Measurements from ENCODE around the gene RPTOR.
"Not testable (repeated sequence)": the region's sequence is repeated elsewhere in the genome, so short reads cannot be mapped to it uniquely, and the experiment has no call there.

RPTOR gene

DNA sequence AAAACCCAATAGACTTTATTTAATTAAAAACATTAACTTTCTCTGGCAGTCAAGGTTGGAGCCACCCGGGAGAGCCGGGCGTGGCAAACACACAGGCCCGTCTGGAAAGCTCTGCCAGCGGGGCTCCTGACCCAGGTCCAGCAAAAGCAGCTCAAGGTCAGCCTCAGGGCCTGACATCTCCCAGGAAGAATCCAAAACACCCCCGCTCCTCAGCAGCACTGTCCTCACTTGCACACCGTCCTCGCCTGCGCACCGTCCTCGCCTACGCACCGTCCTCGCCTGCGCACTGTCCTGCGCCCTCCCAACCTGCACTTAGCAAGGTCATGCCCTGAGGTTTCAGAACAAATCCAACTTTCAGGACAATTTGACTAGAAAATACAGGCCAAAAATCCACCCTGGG lies 31.4 kb upstream of the RPTOR start:
- DNase-seq, result peak in 3 of 10 donors; percentile 35 to 55 (median 47)
- intact Hi-C loops (cut with DNase I), result no loop called here

DNA sequence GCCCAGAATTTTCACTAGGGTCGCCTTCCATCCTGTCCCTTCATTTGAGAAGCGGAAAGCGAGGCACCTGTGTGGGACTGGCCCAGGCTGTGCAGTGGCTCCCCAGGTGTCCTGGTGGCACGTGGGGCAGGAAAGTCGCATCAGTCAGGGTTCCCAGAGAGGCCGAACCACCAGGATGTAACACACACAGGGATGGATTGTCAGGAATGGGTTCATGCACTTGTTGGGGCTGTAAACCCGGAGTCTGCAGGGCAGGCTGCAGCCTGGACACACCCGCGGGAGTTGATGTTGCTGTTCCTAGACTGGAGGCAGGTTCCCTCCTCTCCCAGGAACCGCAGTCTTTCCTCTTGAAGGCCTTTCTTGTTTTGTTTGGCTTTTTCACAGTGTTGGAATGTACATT lies 30.7 kb upstream of the RPTOR start:
- DNase-seq, result peak in 2 of 10 donors; percentile 31 to 51
- intact Hi-C loops (cut with DNase I), result no loop called here

DNA sequence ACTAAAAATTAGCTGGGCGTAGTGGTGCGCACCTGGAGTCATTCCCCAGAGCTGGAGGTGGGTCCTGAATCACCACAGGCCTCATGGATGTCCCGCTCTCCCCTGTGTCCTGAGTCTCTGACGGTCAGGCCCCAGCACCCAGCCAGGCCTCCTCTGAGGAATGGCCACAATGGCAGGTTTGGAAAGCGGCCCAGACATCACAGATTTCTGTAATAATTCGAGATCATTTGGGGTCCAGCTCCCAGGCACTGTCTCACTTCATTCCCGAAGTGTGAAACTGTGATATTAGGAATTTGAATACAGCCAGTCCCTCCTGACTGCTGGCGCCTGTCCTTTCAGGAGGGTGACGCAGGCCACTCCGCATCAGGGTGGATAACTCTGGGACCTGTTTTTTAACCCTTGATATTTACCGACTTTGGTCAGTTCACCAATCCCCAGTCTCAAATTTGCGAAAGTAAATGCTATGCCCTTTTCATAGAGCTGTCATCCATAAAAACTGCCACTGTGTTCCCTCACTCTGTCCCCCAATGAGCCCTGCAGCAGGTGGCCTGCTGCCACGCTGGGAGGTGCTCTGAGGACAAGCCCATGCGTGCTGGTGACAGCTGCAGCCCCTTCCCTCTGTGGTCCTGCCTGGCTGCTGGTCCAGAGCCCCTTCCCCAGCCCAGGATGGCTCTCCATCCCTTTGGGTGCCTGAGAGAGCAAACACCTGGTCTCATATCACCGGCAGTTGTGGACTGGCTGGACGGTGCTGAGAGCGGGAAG lies 28.3 kb upstream of the RPTOR start:
- intact Hi-C loops (cut with DNase I), result no loop called here

DNA sequence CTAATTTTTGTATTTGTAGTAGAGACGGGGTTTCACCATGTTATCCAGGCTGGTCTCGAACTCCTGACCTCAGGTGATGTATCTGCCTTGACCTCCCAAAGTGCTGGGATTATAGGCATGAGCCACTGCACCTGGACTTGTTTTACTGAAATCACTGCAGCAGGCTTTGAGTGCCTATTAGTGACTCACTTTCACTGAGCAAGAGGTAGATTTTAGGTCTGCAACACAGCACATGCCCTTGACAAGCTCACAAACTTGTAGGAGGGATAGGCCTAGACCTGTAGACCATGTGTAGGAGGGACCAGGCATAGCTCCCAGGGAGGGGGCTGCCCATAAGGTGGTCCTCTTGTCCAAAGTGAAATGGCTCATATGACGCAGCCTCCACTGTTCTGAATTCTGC lies 27.0 kb upstream of the RPTOR start:
- DNase-seq, result no peak
- intact Hi-C loops (cut with DNase I), result no loop called here

More for the DNA sequence above, 28.3 kb upstream of the RPTOR start:
- DNase-seq, result peak in 1 of 10 donors; percentile 49

DNA sequence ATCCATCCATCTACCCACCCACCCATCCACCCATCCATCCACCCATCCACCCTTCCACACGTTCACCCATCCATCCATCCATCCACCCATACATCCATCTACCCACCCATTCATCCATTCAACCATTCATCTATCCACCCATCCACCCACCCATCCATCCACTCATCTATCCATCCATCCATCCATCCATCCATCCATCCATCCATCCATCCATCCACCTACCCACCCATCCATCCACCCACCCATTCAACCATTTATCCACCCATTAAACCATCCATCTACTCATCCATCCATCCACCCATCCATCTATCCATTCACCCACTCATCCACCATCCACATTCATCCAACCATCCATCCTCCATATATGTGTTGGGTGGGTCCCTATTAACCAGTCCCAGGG lies 26.2 kb upstream of the RPTOR start:
- intact Hi-C loops (cut with DNase I), result no loop called here
- no peak for DNase-seq

DNA sequence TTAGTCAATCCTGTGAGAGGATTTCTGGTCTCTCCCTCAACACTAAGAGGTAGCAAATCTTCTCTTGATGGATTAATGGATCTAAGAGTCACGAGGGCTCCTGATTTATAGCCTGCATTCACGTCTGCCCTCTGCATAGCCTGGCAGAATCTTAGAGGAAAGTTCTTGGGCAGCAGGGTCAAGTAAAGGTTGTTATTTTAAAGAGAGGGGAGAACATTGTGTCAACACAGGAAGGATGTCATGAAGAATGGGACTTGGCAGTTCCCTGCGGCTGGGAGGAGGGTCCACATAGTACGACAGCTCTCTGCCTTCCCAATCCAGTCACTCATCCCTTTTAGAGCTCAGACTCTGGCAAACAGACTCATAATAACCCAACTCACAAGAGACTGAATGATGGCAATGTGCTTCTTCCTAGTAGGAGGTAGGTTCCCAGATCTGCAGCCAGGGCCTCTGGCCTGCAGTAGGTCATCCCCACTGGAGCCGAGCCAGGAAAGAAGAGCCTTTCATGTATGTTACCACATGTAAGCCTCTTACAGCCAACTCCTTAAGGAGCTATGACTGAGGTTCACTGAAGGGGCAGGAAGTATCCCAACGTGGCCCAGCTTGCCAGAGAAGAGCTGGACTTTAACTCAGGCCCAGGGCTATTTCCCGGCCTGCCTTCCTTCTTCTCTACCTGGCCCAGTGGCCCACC lies 25.4 kb upstream of the RPTOR start:
- no peak for DNase-seq
- intact Hi-C loops (cut with DNase I), result no loop called here

DNA sequence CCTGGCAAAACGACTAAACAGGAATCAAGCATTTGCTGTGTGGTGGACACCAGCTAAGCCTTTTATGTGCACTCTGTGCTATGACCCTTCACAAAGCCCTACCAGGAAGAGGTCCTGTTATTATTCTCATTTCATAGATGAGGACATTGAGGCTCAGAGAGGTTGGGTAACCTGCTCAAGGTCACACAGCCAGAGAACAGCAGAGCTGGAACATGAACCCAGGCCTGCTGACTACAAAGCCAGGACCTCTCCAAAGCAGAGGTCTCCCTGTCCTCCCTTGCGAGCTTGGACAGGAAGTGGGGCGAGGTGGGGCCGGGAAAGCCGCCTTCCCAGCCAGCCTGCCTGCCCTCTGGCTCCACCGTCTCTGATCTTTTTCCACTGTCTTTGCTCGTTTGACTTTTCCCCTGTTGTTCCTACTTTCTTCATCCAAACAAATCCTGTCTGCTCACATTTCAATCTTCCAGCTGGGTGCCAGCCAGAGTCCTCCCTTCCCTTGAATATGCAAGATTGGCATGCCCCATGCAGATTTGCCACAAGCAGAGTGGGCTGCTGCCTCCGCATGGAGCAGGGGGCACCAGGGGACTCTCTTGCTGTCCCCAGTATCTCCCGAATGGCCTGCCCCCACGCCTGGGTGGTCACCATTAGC lies 23.7 kb upstream of the RPTOR start:
- intact Hi-C loops (cut with DNase I), result no loop called here
- no peak for DNase-seq

DNA sequence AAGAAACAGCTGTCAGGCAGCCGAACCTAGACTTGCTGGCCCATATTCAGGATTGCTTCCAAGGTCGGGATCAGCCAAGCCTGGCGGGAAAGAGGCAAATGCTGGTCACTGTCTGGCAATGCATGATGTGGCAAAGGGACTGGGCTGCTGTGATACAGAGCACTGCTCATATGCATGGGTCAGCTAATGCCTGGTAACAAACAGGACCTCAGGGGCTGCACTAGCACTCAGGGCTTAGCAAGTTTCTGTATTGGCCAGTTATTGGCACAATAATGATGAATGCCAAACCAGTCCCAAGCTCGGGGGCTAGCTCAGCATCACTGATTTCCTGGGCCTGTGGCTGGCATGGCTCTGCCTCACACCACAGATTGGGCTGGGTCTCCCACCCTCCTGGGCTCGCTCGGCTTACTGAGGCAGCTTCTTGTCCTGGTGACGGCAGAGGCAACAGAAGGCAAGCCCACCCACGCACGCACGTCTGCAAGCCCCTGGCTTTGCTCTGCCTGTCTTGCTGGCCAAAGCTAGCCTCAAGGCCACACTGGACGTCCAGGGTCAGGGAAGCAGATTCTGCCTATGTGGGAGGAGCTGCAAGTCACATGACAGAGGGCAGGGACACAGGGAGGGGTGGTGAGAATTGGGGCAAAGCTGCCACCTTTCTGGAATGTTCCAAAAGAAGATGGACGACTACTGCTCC lies 21.4 kb upstream of the RPTOR start:
- DNase-seq, result no peak
- intact Hi-C loops (cut with DNase I), result no loop called here

DNA sequence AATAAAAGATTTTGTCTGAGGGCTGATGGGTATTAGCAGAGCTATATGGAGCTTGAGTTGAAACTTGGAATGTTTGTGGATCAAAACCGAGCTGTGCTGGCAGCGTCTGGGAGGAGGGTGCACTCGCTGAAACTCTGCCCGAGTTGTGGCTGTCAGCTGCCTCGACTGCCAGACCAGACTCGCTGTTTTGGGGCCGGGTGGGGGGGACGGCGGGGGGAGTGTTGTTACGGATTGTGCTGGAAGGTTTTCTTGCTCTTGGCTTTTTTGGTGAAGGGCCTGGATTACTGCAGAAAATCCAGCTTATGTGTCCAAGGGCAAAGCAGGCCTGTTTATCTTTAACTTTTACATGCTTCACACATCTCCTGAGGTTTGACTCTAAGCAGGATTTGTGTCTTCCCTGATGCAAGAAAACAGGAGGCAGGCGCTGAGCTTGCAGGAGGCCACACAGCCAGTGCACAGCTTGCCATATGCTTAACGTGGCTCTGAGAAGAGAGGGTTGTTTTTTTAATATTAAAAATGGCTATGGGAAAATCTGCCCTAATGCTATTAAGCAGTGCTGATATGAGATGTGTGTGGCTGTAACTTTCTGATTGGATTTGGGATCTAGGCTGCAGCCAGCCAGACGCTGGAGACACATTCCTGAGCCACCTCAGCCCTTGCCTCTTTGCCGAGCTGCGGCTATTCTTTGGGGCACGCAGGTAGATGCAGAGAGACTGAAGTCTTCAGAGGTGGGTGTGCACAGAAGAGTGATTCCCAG lies 20.5 kb upstream of the RPTOR start:
- peak in 1 of 10 donors; percentile 40 for DNase-seq

DNA sequence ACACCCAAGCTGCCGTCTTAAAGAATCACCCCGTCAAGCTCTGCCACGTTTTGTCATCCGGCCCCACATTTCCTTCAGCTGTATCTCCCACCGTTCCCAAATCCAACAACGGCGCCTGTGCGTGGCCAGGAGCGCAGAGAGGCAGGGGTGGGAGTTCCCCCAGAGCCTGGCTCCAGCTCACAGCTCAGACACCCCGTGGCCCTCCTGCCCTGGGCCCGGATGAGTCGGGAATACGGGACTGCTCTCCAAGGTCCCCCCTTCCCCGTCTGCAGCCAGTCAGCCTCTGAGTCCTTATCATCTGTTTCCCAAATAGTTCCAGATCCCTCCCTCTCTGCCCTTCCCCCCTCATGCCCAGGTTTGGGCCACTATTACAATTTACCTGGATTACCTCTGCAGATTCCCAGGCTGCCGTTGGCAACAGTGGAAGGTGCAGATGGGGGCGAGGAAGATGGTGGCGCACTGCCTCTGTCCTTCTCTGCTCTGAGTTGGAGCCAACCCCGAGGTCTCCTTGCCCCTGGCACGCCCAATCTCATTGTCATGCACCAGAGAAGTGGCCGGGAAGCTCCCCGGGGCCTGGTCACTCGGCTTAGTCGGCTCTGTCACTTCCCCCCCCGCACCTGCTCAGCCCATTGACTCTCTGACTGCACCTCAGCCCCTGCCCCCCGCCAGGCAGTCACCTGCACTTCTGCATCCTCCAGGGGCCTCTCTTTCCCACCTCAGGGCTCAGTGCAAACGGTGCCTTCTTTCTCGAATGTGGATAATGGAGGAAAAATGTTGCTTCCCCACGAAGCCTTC lies 18.3 kb upstream of the RPTOR start:
- intact Hi-C loops (cut with DNase I), result no loop called here
- DNase-seq, result peak in 1 of 10 donors; percentile 60

More for the DNA sequence above, 20.5 kb upstream of the RPTOR start:
- intact Hi-C loops (cut with DNase I), result no loop called here

DNA sequence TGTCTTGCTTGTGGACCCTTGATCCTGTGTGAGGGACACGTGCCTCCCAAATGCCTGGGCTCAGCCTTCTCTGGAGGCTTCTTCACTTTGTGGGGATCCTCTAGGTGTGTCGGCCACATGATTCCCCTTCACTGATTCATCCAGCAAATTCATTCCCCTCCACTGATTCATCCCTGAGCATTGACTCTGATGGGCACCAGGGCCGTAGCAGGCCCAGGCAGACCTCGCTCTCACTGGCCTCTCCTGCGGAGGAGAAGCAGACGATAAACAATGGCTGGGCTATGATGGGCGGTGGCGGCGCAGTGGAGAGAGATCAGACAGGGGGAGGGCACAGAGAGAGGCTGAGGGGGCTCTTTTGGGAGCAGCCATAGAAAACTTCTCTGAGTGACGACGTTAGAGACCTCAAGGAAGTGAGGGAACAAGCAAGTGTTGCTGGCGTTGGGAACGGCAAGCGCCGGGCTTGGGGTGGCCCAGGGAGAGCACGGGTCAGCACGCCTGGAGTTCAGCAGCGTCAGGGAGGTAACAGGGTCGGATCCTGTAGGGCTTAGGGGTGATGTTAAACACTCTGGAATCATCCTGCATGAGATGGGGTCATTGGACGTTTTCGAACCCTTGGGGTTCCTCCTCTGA lies 17.5 kb upstream of the RPTOR start:
- DNase-seq, result peak in 1 of 10 donors; percentile 61
- intact Hi-C loops (cut with DNase I), result no loop called here

DNA sequence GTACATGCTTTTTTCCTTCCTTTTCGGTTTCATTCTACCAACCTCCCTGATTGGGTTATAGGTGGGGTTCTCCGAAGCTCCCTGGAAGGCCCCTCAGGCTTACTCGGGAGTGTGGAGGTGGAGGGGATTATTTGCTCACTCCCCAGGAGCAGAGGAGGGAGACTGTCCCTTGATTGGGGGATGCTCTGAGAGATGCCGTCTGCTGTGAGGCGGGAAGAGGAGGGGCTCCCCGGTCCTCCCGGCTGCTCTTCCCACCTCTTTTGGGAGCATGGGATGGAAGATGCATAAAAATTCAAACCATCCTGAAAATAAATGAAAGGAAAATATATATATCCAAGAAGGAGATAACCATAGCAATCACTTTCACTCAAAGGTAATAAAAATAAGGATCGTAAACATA lies 16.1 kb upstream of the RPTOR start:
- peak in 2 of 10 donors; percentile 36 to 56 for DNase-seq
- intact Hi-C loops (cut with DNase I), result no loop called here

DNA sequence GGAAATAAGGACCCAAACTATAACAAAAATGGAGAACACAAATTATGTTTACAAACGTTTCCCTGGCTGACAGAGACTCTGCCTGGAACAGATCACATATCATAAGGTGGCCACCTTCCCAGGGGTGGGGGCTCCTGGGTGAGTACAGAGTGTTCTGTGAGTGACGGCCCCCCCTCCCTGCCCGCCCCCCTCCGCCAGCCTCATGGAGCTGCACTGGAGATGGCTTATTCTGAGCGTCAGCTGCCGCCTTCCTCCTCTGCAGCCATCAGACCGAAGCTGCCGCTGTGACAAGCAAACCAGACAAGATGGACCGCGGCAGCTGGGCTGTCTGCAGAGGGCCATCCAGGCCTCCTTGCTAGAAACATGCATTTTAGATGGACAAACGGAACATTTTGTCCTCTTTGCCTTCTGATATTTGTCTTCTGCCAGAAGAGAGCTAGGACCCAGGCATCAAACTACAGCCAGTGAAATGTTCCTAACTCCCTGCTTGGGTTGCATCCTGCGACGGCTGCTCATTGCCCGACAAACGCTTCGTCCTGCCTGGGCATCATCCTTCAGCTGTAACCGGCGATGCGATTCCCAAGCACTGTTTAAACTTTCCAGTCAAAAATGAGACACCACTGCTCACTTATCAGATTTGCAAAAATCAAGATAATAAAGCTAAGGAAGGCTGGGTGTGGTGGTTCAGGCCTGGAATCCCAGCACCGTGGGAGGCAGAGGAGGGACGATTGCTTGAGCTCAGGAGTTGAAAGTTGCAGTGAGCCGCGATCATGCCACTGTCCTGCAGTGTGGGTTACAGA lies 15.3 kb upstream of the RPTOR start:
- peak in 2 of 10 donors; percentile 75 to 86 for DNase-seq
- intact Hi-C loops (cut with DNase I), result no loop called here

DNA sequence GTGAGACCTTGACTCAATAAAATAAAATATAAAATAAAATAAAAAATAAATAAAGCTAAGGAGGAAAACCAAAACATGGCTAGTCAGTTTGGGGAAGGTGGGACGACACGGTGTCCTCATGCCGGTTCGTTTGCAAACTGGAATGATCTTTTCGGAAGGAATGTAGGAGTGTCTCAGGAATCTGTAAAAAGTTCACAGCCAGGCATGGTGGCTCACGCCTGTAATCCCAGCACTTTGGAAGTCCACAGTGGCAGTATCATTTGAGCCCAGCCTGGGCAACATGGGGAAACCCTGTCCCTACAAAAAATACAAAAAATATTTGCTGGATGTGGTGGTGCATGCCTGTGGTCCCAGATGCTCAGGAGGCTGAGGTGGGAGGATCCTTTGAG lies 14.7 kb upstream of the RPTOR start:
- DNase-seq, result peak in 1 of 10 donors; percentile 42
- intact Hi-C loops (cut with DNase I), result no loop called here

DNA sequence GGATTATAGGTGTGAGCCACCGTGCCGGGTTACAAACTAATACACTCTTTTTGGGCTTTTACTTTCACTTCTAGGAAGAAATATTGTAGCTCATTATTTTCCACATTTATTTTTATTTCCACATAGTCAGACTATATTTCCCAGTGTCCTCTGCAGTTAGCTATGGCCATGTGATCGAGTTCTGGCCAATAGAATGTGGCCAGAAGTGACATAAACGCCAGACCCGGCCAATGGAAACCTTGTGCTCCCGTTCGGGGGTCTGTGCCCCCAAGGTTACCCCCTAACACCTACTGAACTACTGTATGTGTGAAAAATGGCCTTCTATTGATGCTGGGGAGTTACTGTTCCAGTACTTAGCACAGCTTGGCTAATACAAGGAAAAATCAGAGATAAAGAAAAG lies 13.2 kb upstream of the RPTOR start:
- intact Hi-C loops (cut with DNase I), result no loop called here
- peak in 1 of 10 donors; percentile 18 for DNase-seq

DNA sequence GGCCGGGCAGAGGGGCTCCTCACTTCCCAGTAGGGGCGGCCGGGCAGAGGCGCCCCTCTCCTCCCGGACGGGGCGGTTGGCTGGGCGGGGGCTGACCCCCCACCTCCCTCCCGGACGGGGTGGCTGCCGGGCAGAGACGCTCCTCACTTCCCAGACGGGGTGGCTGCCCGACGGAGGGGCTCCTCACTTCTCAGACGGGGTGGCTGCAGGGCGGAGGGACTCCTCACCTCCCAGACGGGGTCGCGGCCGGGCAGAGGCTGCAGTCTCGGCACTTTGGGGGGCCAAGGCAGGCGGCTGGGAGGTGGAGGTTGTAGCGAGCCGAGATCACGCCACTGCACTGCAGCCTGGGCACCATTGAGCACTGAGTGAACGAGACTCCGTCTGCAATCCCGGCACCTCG lies 7.3 kb upstream of the RPTOR start:
- intact Hi-C loops (cut with DNase I), result not testable (repeated sequence)
- DNase-seq, result peak in 2 of 10 donors; percentile 56 to 73

DNA sequence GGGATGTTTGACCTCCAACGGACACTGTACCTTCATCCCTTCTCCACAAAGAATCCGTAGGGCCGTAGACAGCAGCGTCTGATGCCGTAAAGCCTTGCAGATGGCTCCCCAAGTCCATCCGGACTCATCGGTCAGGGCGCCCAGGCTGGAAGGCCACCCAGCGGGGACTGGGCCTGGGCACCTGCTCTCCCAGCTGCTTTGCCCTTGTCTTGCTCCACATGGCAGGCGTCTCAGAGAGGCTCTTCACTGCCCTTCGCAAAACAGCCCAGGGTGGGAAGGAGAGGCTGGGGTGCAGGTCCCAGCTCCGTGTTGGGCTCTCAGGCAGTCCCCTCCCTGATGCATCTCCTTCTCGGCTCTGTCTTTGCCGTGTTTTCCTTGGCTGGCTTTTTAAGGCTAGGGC lies 6.2 kb upstream of the RPTOR start:
- intact Hi-C loops (cut with DNase I), result no loop called here
- peak in 2 of 10 donors; percentile 46 to 74 for DNase-seq

DNA sequence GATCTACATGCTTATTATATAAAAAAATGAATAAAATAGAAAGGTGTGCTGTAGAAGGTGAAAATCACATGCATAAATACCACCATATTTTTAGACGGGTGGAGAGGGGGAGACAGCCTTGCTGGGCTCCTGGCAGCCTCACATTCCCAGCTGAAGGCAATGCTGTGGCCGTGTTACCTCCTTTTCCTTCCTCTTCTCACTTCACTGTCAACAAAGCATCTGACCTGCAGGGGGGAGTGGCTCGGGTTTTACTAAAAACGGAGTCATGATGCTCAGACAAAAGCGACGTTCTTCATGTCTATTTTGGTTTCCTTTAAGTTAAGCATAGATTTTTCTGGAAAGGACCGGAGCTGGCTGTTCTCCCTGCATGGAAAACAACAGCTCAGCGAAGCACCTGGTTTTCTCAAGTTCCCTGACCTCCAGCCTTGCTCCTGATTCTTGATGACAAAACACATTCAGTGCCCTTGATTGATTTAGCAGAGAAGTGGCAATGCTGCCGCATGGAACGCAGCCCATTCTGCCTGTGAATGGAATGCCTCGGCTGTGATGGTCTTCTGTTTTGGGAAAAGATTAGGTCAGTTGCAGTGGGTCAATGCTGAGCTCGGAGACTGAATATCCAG lies 5.5 kb upstream of the RPTOR start:
- DNase-seq, result peak in 2 of 10 donors; percentile 25 to 38
- intact Hi-C loops (cut with DNase I), result no loop called here

All from posterior cingulate gyrus (tissue), 11 donors.